Activated CD8-positive, alpha-beta T cell treated with anti-CD3 and anti-CD28 coated beads for 36 hours (primary cell): ENCODE results near the gene GRHL1. TPM values are rescaled to one million over a fixed set of nuclear protein-coding genes. Genes with fewer than 3 reads are reported as not detected.

Source experiments
- ATAC-seq: fragments of 200-7000 bp; cut with Tn5 transposase; one replicate; pipeline ENCODE4 v1.10.0; 2021; ENCODE audit warnings: mild to moderate bottlenecking, moderate library complexity
- CTCF ChIA-PET: fragments of 350-600 bp; sonication (Branson Sonifier 250); formaldehyde crosslinking; loops from one replicate; lab custom pipeline; 2021; ENCODE audit warnings: antibody characterized with exemption; lab: Charles Lee
- POLR2A ChIA-PET: fragments of 350-600 bp; sonication (Branson Sonifier 250); formaldehyde crosslinking; loops from one replicate; lab custom pipeline; 2021; ENCODE audit warnings: antibody characterized with exemption; lab: Charles Lee
- DNase-seq: peaks from one replicate; pipeline ENCODE4 v3.0.0-alpha.2; 2020
- H3K27ac Mint-ChIP-seq: one replicate; pipeline ENCODE4 v1.8.0; 2021; ENCODE audit warnings: mild to moderate bottlenecking, mixed read lengths
- H3K27me3 Mint-ChIP-seq: one replicate; pipeline ENCODE4 v1.8.0; 2021; ENCODE audit warnings: mixed read lengths
- H3K36me3 Mint-ChIP-seq: one replicate; pipeline ENCODE4 v1.8.0; 2021; ENCODE audit warnings: low read depth, mixed read lengths
- H3K4me1 Mint-ChIP-seq: one replicate; pipeline ENCODE4 v1.8.0; 2021; ENCODE audit warnings: low read depth, mixed read lengths
- H3K4me3 Mint-ChIP-seq: one replicate; pipeline ENCODE4 v1.8.0; 2021; ENCODE audit warnings: mild to moderate bottlenecking, moderate library complexity, mixed read lengths
- H3K9me3 Mint-ChIP-seq: one replicate; pipeline ENCODE4 v1.8.0; 2021; ENCODE audit warnings: mixed read lengths
- CTCF ChIP-seq: fragments of 200-600 bp; IDR thresholded peaks from one replicate; pipeline ENCODE4 v1.8.0; 2022; ENCODE audit warnings: antibody characterized with exemption, mild to moderate bottlenecking
- intact Hi-C: fragments of 100-400 bp; cut with micrococcal nuclease; formaldehyde crosslinking; loops from one replicate; pipeline ENCODE4 v1.10.0; 2022
- total RNA-seq, 2 experiments: library from RNA; stranded (reverse); gene quantifications; one replicate each; pipeline ENCODE4 v1.2.3, GENCODE V29; 2021

GRHL1 gene
- total RNA-seq, 2 experiments from 2014 or later = 0.20 to 0.25 TPM

- no peak for TF ChIP-seq CTCF
- no peaks in the 10 kb centered on the region for H3K36me3 Mint-ChIP-seq
- no peak overlapping the region for H3K27ac Mint-ChIP-seq
- ChIA-PET POLR2A (no interaction called here), CTCF (interaction anchor here (6.9 kb wide), 1 partner anchor 11 kb away, joined by 66 read pairs; no protein-coding TSS in a partner anchor)
- H3K27me3 Mint-ChIP-seq = peaks cover 1% of the 10 kb centered on the region
- H3K4me1 Mint-ChIP-seq = peaks cover 2% of the 10 kb centered on the region
- no peak for ATAC-seq
- no peaks in the 10 kb centered on the region for H3K9me3 Mint-ChIP-seq
- no peak overlapping the region for H3K4me3 Mint-ChIP-seq
- no peak for DNase-seq
- intact Hi-C loops = no loop called here
These were observed 43.0 kb downstream of the GRHL1 start for GRCh38 chr2:9994462-9994861.

GRCh38 chr2:9995059-9995458 lies 43.6 kb downstream of the GRHL1 start:
- H3K27ac Mint-ChIP-seq = no peak overlapping the region
- ChIA-PET CTCF (interaction anchor here (1.0 to 6.9 kb wide), 3 partner anchors 11 to 54 kb away, joined by 3 to 66 read pairs (median 7); no protein-coding TSS in a partner anchor), POLR2A (no interaction called here)
- H3K36me3 Mint-ChIP-seq = no peaks in the 10 kb centered on the region
- peaks cover 1% of the 10 kb centered on the region for H3K27me3 Mint-ChIP-seq
- peaks cover 2% of the 10 kb centered on the region for H3K4me1 Mint-ChIP-seq
- TF ChIP-seq CTCF = no peak
- ATAC-seq (no peak), DNase-seq (no peak)
- no peaks in the 10 kb centered on the region for H3K9me3 Mint-ChIP-seq
- H3K4me3 Mint-ChIP-seq = no peak overlapping the region
- intact Hi-C loops = no loop called here

- POLR2A ChIA-PET = interaction anchor here (0.9 kb wide), 1 partner anchor 181 kb away, joined by 3 read pairs; no protein-coding TSS in a partner anchor
- intact Hi-C loops = no loop called here
- H3K27me3 Mint-ChIP-seq = no peaks in the 10 kb centered on the region
These were observed 44.8 kb downstream of the GRHL1 start for GRCh38 chr2:9996321-9996720.

GRCh38 chr2:9997936-9998335 lies 46.4 kb downstream of the GRHL1 start:
- CTCF ChIA-PET = interaction anchor here (0.9 to 6.9 kb wide), 2 partner anchors 14 to 49 kb away, joined by 3 to 66 read pairs; no protein-coding TSS in a partner anchor
- Mint-ChIP-seq H3K27ac (no peak overlapping the region), H3K27me3 (no peaks in the 10 kb centered on the region), H3K4me3 (no peak overlapping the region), H3K4me1 (peaks cover 2% of the 10 kb centered on the region), H3K9me3 (no peaks in the 10 kb centered on the region), H3K36me3 (no peaks in the 10 kb centered on the region)
- ATAC-seq = no peak
- TF ChIP-seq CTCF = no peak
- POLR2A ChIA-PET = no interaction called here
- intact Hi-C loops = no loop called here
- no peak for DNase-seq

More at GRCh38 chr2:9996321-9996720, 44.8 kb downstream of the GRHL1 start:
- DNase-seq (no peak), ATAC-seq (no peak)
- Mint-ChIP-seq H3K27ac (no peak overlapping the region), H3K4me3 (no peak overlapping the region), H3K4me1 (peaks cover 2% of the 10 kb centered on the region), H3K9me3 (no peaks in the 10 kb centered on the region), H3K36me3 (no peaks in the 10 kb centered on the region)
- CTCF ChIA-PET = interaction anchor here (1.0 to 6.9 kb wide), 3 partner anchors 9 to 52 kb away, joined by 3 to 66 read pairs (median 7); no protein-coding TSS in a partner anchor
- no peak for TF ChIP-seq CTCF

GRCh38 chr2:9998916-9999654 lies 47.6 kb downstream of the GRHL1 start:
- CTCF ChIA-PET = no interaction called here

More at GRCh38 chr2:9998916-9999654, 47.6 kb downstream of the GRHL1 start:
- TF ChIP-seq CTCF = no peak
- ATAC-seq (no peak), DNase-seq (no peak)
- Mint-ChIP-seq H3K4me3 (no peak overlapping the region), H3K9me3 (no peaks in the 10 kb centered on the region), H3K4me1 (no peaks in the 10 kb centered on the region), H3K27me3 (no peaks in the 10 kb centered on the region), H3K27ac (no peak overlapping the region), H3K36me3 (no peaks in the 10 kb centered on the region)
- POLR2A ChIA-PET = no interaction called here
- intact Hi-C loops = no loop called here
